Heart left ventricle (tissue), 16 donors: ENCODE data around the gene TUT4. TPM values are rescaled to one million over a fixed set of nuclear protein-coding genes. Genes with fewer than 3 reads are reported as not detected.

Experiments
- ATAC-seq, 4 donors: fragments of 200-7000 bp; cut with Tn5 transposase; one replicate each; pipeline ENCODE4 v1.9.1; 2020 to 2022; ENCODE audit warnings: moderate library complexity in 4 of 4, mild to moderate bottlenecking in 3 of 4, moderate number of reproducible peaks in 1 of 4
- DNase-seq, 5 donors: peaks; one replicate each; pipeline ENCODE4 v3.0.0-alpha.2; 2020
- H3K27ac ChIP-seq, 12 donors: fragments of 200-600 bp; sonication (generic) in 4 of 12; one replicate each; pipeline versions ENCODE4 v1.5.0 to v1.8.0; 2016 to 2022; ENCODE audit warnings: mild to moderate bottlenecking in 2 of 12
- H3K27me3 ChIP-seq, 9 donors: fragments of 200-600 bp; sonication (generic) in 2 of 9; one replicate each; pipeline versions ENCODE4 v1.5.1 to v1.8.0; 2016 to 2022; ENCODE audit warnings: mild to moderate bottlenecking in 3 of 9
- H3K36me3 ChIP-seq, 9 donors: fragments of 200-600 bp; sonication (generic) in 2 of 9; one replicate each; pipeline versions ENCODE4 v1.5.0 to v1.8.0; 2018 to 2022; ENCODE audit warnings: mild to moderate bottlenecking in 2 of 9
- H3K4me1 ChIP-seq, 12 donors: fragments of 200-600 bp; sonication (generic) in 4 of 12; one replicate each; pipeline versions ENCODE4 v1.5.0 to v1.8.0; 2016 to 2022; ENCODE audit warnings: mild to moderate bottlenecking in 3 of 12
- H3K4me3 ChIP-seq, 12 donors: fragments of 200-600 bp; sonication (generic) in 4 of 12; one replicate each; pipeline versions ENCODE4 v1.5.0 to v1.8.0; 2017 to 2022; ENCODE audit warnings: mild to moderate bottlenecking in 9 of 12, moderate library complexity in 4 of 12
- H3K9me3 ChIP-seq, 12 donors: fragments of 200-600 bp; sonication (generic) in 4 of 12; one replicate each; pipeline versions ENCODE4 v1.5.0 to v1.8.0; 2016 to 2022; ENCODE audit warnings: mild to moderate bottlenecking in 1 of 12
- CTCF ChIP-seq, 12 donors: fragments of 200-600 bp; sonication (generic) in 4 of 12; IDR thresholded peaks; one replicate each; pipeline versions ENCODE4 v1.5.0 to v1.8.0; 2018 to 2022; ENCODE audit warnings: antibody characterized with exemption in 12 of 12, mild to moderate bottlenecking in 5 of 12
- POLR2A ChIP-seq, 2 donors: fragments of 450-650 bp; IDR thresholded peaks; one replicate each; pipeline ENCODE4 v1.6.1; 2017; ENCODE audit warnings: antibody characterized with exemption in 2 of 2, mild to moderate bottlenecking in 2 of 2, moderate library complexity in 2 of 2
- WGBS, 4 donors: extraction: QIAGEN DNeasy Blood & Tissue Kit in 2 of 4; methylation state at CpG; one replicate each; pipeline versions ENCODE4 v1.1.5 to v1.1.7; 2013 to 2018; 5-methylcytosine and 5-hydroxymethylcytosine counted together
- intact Hi-C, 10 donors: fragments of 100-400 bp; cut with DNase I; formaldehyde crosslinking; loops; one replicate each; pipeline versions ENCODE4 v1.11.1 to v1.14.2; 2022
- polyA plus RNA-seq, 2 donors: library from polyadenylated mRNA; stranded (reverse); fragments of 200-250 nt; gene quantifications; one replicate each; pipeline ENCODE4 v1.2.3, GENCODE V29; 2013
- total RNA-seq, 9 donors: library from RNA; depleted of rRNA in 2 of 9; stranded (reverse); fragments of >200 nt in 2 of 9; fragmentation: NEBNext Ultra II Directional in 3 of 9; extraction: Animal tissue kit (Norgen Biotek cat#: 25700) in 3 of 9; gene quantifications; one replicate each; pipeline versions ENCODE4 v1.1.0 to v1.2.4, GENCODE V29; 2016 to 2023
- donor health status: ischemic (EF 13 %, LVEDD 7.1; RV severe dilation, severe dysfunction).
- donor health status: healthy with polysubstance abuse.
- donor health status: DM: no; HTN: yes; CAD: no.
- donor health status: DM: no; HTN: no; CAD: no.
- donor health status: ischemic (EF 25% LVEDD 6.9; RV normal size, moderate dysfunction).
- donor health status: ischemic (EF 25% LVEDD 5.7; RV mildly dilated, moderate dysfunction).
- donor health status: healthy.
- donor health status: DM: yes; HTN: yes; CAD: no.
- donor health status: ischemic (EF 35%, LVEDD 5.7; RV mildly dilated, moderate dysfunction).
- donor health status: nonischemic (EF 11% LVEDD 7.7; RV severe dilation, severe dysfunction).
- donor health status: DM: yes; HTN: yes; CAD: no.
- donor health status: PGD.
- donor health status: ischemic (EF 29% LVEDD 5.4; RV normal size, mild dysfunction).
- donor health status: nonischemic (EF 23%, LVEDD 6.1; RV moderate dilation, normal function).

Gene TUT4
- total and polyA plus RNA-seq, 11 donors: 14.8 to 43.8 (median 30.4) TPM

- intact Hi-C loops: no loop called here
- Histone ChIP-seq H3K36me3 (peaks cover 0 to 85% (median 18%) of the 10 kb centered on the region in 9 donors), H3K4me1 (no peaks in the 10 kb centered on the region), H3K4me3 (no peak overlapping the region), H3K27ac (no peak overlapping the region), H3K27me3 (no peaks in the 10 kb centered on the region), H3K9me3 (no peaks in the 10 kb centered on the region)
- DNase-seq (no peak), ATAC-seq (no peak)
- TF ChIP-seq CTCF (IDR thresholded peaks at IDR 0.05) (no peak), POLR2A (IDR thresholded peaks at IDR 0.05) (no peak)
- 96 to 97% (median 97%) methylated on average over 7 of the region's 7 CpGs for WGBS, 4 donors
These were observed 70.4 kb downstream of the TUT4 start for GRCh38 chr1:52482326-52483004.

GRCh38 chr1:52479076-52479475 is 73.8 kb downstream of the TUT4 start:
- 92 to 96% (median 93%) methylated on average over 2 of the region's 2 CpGs for WGBS, 4 donors
- no peaks in the 10 kb centered on the region for H3K27me3 ChIP-seq
- TF ChIP-seq POLR2A (IDR thresholded peaks at IDR 0.05): no peak
- TF ChIP-seq CTCF (IDR thresholded peaks at IDR 0.05): no peak
- no peak for DNase-seq
- intact Hi-C loops: no loop called here
- H3K36me3 ChIP-seq: peaks cover 0 to 98% (median 42%) of the 10 kb centered on the region in 9 donors
- no peak overlapping the region for H3K27ac ChIP-seq
- H3K4me1 ChIP-seq: peaks cover 0 to 7% (median 0%) of the 10 kb centered on the region in 12 donors
- ATAC-seq: no peak
- no peaks in the 10 kb centered on the region for H3K9me3 ChIP-seq
- H3K4me3 ChIP-seq: no peak overlapping the region

GRCh38 chr1:52477876-52478275 is 75.0 kb downstream of the TUT4 start:
- Histone ChIP-seq H3K27me3 (no peaks in the 10 kb centered on the region), H3K9me3 (no peaks in the 10 kb centered on the region), H3K4me1 (peaks cover 0 to 7% (median 0%) of the 10 kb centered on the region in 12 donors), H3K27ac (no peak overlapping the region), H3K4me3 (no peak overlapping the region), H3K36me3 (peaks cover 0 to 92% (median 48%) of the 10 kb centered on the region in 9 donors)
- WGBS, 4 donors: 88 to 100% (median 93%) methylated on average over 1 of the region's 1 CpG
- ATAC-seq (no peak), DNase-seq (no peak)
- intact Hi-C loops: no loop called here
- no peak for TF ChIP-seq CTCF (IDR thresholded peaks at IDR 0.05)
- TF ChIP-seq POLR2A (IDR thresholded peaks at IDR 0.05): no peak

- 93 to 98% (median 94%) methylated on average over 3 of the region's 3 CpGs for WGBS, 4 donors
These were observed 75.9 kb downstream of the TUT4 start for GRCh38 chr1:52476943-52477342.

More at GRCh38 chr1:52476943-52477342, 75.9 kb downstream of the TUT4 start:
- Histone ChIP-seq H3K36me3 (peaks cover 0 to 86% (median 49%) of the 10 kb centered on the region in 9 donors), H3K27ac (no peak overlapping the region), H3K27me3 (no peaks in the 10 kb centered on the region), H3K4me3 (no peak overlapping the region), H3K9me3 (no peaks in the 10 kb centered on the region), H3K4me1 (peaks cover 0 to 7% (median 0%) of the 10 kb centered on the region in 12 donors)
- ATAC-seq: no peak
- intact Hi-C loops: no loop called here
- TF ChIP-seq POLR2A (IDR thresholded peaks at IDR 0.05) (no peak), CTCF (IDR thresholded peaks at IDR 0.05) (no peak)
- DNase-seq: no peak
